ENCODE data around the gene SWAP70. TPM values are rescaled to one million over a fixed set of nuclear protein-coding genes. Genes with fewer than 3 reads are reported as not detected.

The SWAP70 gene
- total and polyA plus RNA-seq, 9 of the 15 experiments (the other 6 are each of a cell fraction or from before 2014, with no cell fraction given), result 1.7 to 4.9 (median 3.9) TPM

DNA sequence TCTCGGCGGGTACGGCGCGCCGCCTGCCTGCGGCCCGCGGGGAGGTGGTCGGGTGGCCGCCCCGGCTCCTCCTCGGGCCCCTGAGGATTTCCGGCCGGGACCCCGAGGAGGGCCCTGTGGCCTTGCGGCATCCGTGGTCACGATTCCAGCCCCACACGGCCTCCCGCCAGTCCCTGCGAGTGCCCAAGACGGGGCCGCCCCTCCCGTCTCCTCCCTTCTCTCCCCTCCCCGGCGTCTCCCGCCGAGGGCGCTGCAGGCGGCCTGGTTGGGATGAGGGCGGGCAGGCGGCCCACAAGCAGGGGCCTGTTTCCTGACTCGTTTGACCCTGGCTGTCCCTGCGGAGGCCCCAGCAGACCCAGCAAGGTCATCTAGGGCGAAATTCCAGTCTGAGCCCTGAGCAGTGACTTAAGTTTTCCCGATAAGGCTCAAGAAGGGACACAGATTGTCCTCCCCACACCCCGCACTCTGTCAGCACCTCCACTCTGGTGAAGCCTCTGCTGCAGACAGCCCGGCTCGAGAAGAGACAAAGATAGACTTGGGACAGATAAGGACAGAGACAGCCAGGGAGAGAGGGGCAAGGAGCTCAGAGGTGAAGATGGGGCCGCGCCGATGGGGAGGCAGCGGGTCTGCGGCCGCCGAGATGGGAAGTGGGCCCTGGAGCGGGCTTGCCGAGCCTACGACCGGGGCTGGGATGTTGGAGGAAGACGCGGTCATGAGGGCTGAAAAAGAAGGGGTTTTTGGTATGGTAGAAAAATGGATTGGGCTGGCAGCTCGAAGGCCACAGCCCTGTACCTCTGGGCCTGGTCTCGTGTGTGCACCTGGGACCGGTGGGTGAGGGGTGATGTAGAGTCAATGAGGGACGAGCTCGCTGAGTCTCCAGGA lies 95.0 kb downstream of the SWAP70 start (continued):
- TF ChIP-seq, protein P1, sequence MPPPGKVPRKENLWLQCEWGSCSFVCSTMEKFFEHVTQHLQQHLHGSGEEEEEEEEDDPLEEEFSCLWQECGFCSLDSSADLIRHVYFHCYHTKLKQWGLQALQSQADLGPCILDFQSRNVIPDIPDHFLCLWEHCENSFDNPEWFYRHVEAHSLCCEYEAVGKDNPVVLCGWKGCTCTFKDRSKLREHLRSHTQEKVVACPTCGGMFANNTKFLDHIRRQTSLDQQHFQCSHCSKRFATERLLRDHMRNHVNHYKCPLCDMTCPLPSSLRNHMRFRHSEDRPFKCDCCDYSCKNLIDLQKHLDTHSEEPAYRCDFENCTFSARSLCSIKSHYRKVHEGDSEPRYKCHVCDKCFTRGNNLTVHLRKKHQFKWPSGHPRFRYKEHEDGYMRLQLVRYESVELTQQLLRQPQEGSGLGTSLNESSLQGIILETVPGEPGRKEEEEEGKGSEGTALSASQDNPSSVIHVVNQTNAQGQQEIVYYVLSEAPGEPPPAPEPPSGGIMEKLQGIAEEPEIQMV (tag; conservative IDR thresholded peaks at IDR 0.05; ENCODE audit: low read depth), result no peak
- no peak for TF ChIP-seq FUS (optimal IDR thresholded peaks at IDR 0.05; ENCODE audit: low read depth, low read length)
- no peak for TF ChIP-seq CEBPG (CRISPR knock-in tag; IDR thresholded peaks at IDR 0.05)
- no peak for TF ChIP-seq CEBPG (tag; conservative IDR thresholded peaks at IDR 0.05 in 1 of 2, IDR thresholded peaks at IDR 0.05 in 1 of 2)
- TF ChIP-seq, protein P2, sequence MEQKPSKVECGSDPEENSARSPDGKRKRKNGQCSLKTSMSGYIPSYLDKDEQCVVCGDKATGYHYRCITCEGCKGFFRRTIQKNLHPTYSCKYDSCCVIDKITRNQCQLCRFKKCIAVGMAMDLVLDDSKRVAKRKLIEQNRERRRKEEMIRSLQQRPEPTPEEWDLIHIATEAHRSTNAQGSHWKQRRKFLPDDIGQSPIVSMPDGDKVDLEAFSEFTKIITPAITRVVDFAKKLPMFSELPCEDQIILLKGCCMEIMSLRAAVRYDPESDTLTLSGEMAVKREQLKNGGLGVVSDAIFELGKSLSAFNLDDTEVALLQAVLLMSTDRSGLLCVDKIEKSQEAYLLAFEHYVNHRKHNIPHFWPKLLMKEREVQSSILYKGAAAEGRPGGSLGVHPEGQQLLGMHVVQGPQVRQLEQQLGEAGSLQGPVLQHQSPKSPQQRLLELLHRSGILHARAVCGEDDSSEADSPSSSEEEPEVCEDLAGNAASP (IDR thresholded peaks at IDR 0.05), result no peak
- no peak for TF ChIP-seq EWSR1 (IDR thresholded peaks at IDR 0.05; ENCODE audit: borderline replicate concordance, low read depth, partially characterized antibody)
- TF ChIP-seq ERF (CRISPR knock-in tag; IDR thresholded peaks at IDR 0.05), result no peak
- TF ChIP-seq XRCC3 (IDR thresholded peaks at IDR 0.05), result no peak
- no peak for TF ChIP-seq MEF2A (IDR thresholded peaks at IDR 0.05; ENCODE audit: control insufficient read depth, low read depth, low read length)
- TF ChIP-seq ZNF436 (CRISPR knock-in tag; IDR thresholded peaks at IDR 0.05), result no peak
- no peak for TF ChIP-seq FOXA1 (IDR thresholded peaks at IDR 0.05; ENCODE audit: borderline replicate concordance)
- no peak for TF ChIP-seq ZNF699 (CRISPR knock-in tag; IDR thresholded peaks at IDR 0.05; ENCODE audit: insufficient replicate concordance)
- TF ChIP-seq TSC22D4 (tag; IDR thresholded peaks at IDR 0.05), result no peak
- TF ChIP-seq, protein P3, sequence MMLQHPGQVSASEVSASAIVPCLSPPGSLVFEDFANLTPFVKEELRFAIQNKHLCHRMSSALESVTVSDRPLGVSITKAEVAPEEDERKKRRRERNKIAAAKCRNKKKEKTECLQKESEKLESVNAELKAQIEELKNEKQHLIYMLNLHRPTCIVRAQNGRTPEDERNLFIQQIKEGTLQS (IDR thresholded peaks at IDR 0.05), result no peak
- TF ChIP-seq, protein P3 (CRISPR knock-in tag; conservative IDR thresholded peaks at IDR 0.05), result no peak
- no peak for TF ChIP-seq OTX1 (CRISPR knock-in tag; IDR thresholded peaks at IDR 0.05)
- peak; percentile 13; the same call in 1 of the 2 replicates for TF ChIP-seq BCOR (IDR thresholded peaks at IDR 0.05)
- no peak for TF ChIP-seq ZNF79 (CRISPR knock-in tag; IDR thresholded peaks at IDR 0.05; ENCODE audit: low read depth)
- TF ChIP-seq RUNX1 (IDR thresholded peaks at IDR 0.05; ENCODE audit: low read depth), result no peak
- no peak for TF ChIP-seq SNRNP70 (optimal IDR thresholded peaks at IDR 0.05; ENCODE audit: low read depth, low read length)
- TF ChIP-seq, protein P4, sequence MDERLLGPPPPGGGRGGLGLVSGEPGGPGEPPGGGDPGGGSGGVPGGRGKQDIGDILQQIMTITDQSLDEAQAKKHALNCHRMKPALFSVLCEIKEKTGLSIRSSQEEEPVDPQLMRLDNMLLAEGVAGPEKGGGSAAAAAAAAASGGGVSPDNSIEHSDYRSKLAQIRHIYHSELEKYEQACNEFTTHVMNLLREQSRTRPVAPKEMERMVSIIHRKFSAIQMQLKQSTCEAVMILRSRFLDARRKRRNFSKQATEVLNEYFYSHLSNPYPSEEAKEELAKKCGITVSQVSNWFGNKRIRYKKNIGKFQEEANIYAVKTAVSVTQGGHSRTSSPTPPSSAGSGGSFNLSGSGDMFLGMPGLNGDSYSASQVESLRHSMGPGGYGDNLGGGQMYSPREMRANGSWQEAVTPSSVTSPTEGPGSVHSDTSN (CRISPR knock-in tag; IDR thresholded peaks at IDR 0.05; ENCODE audit: low read depth), result no peak
- TF ChIP-seq, protein P4 (tag; conservative IDR thresholded peaks at IDR 0.05; ENCODE audit: low read depth), result peak; percentile 81
- TF ChIP-seq CBX3 (IDR thresholded peaks at IDR 0.05; ENCODE audit: borderline replicate concordance in 1 of 2, low read length in 2 of 2), result no peak

Measured in K562 (cell line).